Mucosa of descending colon (tissue), 3 donors: Measurements from ENCODE around the gene CPEB1. TPM values are rescaled to one million over a fixed set of nuclear protein-coding genes. Genes with fewer than 3 reads are reported as not detected.
"Not testable (repeated sequence)": the region's sequence is repeated elsewhere in the genome, so short reads cannot be mapped to it uniquely, and the experiment has no call there.

Experiments used
- ATAC-seq: fragments of 200-7000 bp; cut with Tn5 transposase; one replicate; pipeline ENCODE4 v1.9.1; 2020; ENCODE audit warnings: mild to moderate bottlenecking, moderate library complexity
- DNase-seq, 3 donors: peaks; one replicate each; pipeline ENCODE4 v3.0.0-alpha.2; 2020
- H3K36me3 ChIP-seq: fragments of 200-600 bp; one replicate; pipeline ENCODE4 v1.8.0; 2021; ENCODE audit warnings: low read depth, mild to moderate bottlenecking
- H3K4me1 ChIP-seq: fragments of 200-600 bp; one replicate; pipeline ENCODE4 v1.8.0; 2021; ENCODE audit warnings: low read depth, mild to moderate bottlenecking
- H3K4me3 ChIP-seq: fragments of 200-600 bp; one replicate; pipeline ENCODE4 v1.8.0; 2021; ENCODE audit warnings: mild to moderate bottlenecking
- H3K9me3 ChIP-seq: fragments of 200-600 bp; one replicate; pipeline ENCODE4 v1.8.0; 2021; ENCODE audit warnings: mild to moderate bottlenecking
- intact Hi-C, 2 donors: fragments of 100-400 bp; cut with DNase I in 1 of 2; cut with micrococcal nuclease in 1 of 2; formaldehyde crosslinking; loops; one replicate each; pipeline versions ENCODE4 v1.11.0 to v1.11.1; 2022; cut with DNase I, micrococcal nuclease
- total RNA-seq, 3 donors: library from RNA; stranded (reverse); fragmentation: NEBNext Ultra II Directional in 2 of 3; extraction: Animal tissue kit (Norgen Biotek cat#: 25700) in 2 of 3; gene quantifications; one replicate each; pipeline versions ENCODE4 v1.2.1 to v1.2.4, GENCODE V29; 2021 to 2023
- TF ChIP-seq, protein P1 (sequence below): fragments of 200-600 bp; IDR thresholded peaks from one replicate; pipeline ENCODE4 v1.8.0; 2022; ENCODE audit warnings: antibody characterized with exemption, mild to moderate bottlenecking
- donor health status: DM: no; HTN: no; CAD: no; lungs with moderate emphysema.
- donor health status: DM: no; HTN: no; CAD: no.
- donor health status: DM: no; HTN: yes; CAD: no.

CPEB1 gene
- total RNA-seq, 3 donors from 2014 or later: 0.61 to 11.8 (median 1.4) TPM

DNA sequence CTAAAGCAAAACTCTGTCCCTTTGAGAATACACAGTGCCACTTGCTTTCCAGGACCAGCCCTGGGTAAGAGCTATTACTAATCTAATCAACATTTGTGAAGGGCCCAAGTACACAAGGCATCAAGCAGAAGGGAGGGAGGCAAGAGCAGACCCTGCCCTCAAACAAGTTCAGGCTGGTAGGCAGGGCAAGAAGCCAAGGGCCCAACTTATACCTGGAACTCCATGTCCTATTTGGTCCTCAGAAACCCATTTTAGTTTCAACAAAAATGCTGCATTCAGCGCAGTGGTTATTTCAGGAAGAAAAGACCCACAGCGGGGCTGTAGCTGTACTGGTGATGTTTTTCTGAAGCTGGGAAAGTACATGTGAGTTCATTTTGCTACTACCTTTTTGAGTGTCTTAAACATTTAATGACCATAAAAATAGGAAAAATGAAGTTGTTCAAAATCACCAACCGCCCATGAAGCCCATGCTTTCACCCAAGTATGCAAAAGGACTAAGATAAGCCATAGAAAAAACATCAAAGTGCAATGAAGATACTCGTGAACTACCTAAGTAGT lies 109.7 kb downstream of the CPEB1 start:
- no peak for ATAC-seq
- Histone ChIP-seq H3K4me1 (peaks cover 16% of the 10 kb centered on the region), H3K36me3 (peaks cover 9% of the 10 kb centered on the region), H3K9me3 (no peaks in the 10 kb centered on the region), H3K4me3 (no peak overlapping the region)
- TF ChIP-seq, protein P1, sequence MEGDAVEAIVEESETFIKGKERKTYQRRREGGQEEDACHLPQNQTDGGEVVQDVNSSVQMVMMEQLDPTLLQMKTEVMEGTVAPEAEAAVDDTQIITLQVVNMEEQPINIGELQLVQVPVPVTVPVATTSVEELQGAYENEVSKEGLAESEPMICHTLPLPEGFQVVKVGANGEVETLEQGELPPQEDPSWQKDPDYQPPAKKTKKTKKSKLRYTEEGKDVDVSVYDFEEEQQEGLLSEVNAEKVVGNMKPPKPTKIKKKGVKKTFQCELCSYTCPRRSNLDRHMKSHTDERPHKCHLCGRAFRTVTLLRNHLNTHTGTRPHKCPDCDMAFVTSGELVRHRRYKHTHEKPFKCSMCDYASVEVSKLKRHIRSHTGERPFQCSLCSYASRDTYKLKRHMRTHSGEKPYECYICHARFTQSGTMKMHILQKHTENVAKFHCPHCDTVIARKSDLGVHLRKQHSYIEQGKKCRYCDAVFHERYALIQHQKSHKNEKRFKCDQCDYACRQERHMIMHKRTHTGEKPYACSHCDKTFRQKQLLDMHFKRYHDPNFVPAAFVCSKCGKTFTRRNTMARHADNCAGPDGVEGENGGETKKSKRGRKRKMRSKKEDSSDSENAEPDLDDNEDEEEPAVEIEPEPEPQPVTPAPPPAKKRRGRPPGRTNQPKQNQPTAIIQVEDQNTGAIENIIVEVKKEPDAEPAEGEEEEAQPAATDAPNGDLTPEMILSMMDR: no peak
- intact Hi-C loops: no loop called here
- DNase-seq: no peak

DNA sequence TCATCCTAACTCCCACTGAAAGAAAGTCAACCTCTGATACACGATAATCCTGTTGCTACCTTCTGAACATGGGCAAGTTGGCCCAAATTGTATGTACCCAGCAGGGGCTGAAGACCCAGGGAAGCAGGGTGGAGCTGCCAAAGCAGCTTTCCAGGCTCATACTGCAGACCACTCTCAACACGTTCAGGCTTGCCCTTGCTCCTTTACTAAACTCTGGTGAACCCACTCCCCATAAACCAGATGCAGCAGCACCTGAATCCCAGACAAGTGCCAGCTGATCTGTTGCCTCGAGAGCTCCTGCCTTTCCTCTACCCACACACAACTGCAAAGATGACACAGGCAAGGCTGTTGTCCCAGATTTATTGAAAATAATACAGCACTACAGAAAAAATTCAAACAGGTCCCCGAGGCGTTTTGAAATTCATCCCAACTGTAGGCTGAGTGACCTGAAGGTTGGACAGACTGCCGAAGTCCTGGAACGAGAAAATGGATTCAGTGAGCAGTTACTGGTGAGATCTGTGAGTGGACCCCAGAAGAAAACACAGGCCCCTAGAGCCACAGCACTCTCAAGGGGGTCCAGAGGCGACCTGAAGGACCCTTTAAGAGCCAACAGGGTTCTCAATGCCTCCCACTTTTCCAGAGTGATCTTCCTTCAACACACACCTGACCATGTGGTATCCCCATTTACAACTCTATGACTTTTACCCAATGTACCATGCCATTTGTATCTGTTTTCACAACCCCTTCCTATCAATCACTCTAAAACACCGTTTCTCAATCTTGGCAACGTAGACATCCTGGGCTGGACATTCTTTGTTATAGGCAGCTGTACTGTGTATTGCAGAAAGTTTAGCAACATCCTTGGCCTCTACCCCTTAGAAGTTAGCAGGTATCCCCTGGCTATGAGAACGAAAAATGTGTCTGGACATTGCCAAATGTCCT lies 110.5 kb downstream of the CPEB1 start:
- ATAC-seq (no peak), DNase-seq (no peak)
- TF ChIP-seq, protein P1: no peak
- H3K4me3 ChIP-seq: no peak overlapping the region
- no peaks in the 10 kb centered on the region for H3K9me3 ChIP-seq
- peaks cover 16% of the 10 kb centered on the region for H3K4me1 ChIP-seq
- intact Hi-C loops: no loop called here
- H3K36me3 ChIP-seq: peaks cover 9% of the 10 kb centered on the region

DNA sequence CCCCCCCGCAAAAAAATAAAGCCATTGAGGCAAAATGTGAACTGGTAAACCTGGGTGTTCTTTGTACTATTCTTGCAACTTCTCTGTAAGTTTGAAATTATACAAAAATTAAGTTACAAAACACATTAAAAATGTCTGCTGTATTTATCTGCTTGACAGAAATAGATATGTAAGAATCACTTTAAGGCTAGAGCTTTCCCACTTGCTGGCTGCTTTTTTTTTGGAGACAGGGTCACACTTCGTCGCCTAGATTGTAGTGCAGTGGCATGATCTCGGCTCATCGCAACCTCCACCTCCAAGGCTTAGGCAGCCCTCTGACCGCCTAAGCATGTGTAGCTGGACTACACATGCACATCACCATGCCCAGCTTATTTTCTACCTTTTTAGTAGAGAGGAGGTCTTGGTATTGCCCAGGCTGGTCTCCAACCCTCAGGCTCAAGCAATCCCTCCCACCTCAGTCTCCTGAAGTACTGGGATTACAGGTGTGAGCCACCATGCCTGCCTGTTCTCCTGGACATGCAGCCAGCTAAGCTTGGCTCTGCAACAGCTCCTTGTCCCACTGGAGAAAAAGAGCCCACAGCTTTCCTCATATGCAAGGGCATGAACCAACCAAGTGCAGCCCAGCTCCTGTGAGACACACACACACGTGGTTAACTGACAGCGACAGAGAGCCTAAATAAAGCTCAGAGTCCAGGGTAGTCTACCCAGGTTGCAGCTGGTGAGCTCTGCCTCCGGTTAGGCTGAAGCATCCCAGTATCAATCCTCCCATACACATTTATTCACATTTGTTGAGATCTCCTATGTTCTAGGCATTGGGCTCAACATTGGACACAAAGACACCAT lies 111.4 kb downstream of the CPEB1 start:
- DNase-seq: no peak
- TF ChIP-seq, protein P1: no peak
- Histone ChIP-seq H3K9me3 (no peaks in the 10 kb centered on the region), H3K4me1 (peaks cover 13% of the 10 kb centered on the region), H3K4me3 (no peak overlapping the region), H3K36me3 (peaks cover 9% of the 10 kb centered on the region)
- ATAC-seq: no peak
- intact Hi-C loops: no loop called here

DNA sequence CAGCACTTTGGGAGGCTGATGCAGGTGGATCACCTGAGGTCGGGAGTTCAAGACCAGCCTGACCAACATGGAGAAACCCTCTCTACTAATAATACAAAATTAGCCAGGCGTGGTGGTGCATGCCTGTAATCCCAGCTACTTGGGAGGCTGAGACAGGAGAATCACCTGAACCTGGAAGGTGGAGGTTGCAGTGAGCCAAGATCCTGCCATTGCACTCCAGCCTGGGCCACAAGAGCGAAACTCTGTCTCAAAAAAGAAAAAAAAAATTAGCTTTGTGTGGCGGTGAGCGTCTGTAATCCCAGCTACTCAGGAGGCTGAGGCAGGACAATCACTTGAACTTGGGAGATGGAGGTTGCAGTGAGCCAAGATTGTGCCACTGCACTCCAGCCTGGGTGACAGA lies 112.0 kb downstream of the CPEB1 start:
- ATAC-seq, H3K9me3 ChIP-seq, intact Hi-C loops, H3K4me3 ChIP-seq, H3K36me3 ChIP-seq, DNase-seq: not testable (repeated sequence)
- peaks cover 13% of the 10 kb centered on the region for H3K4me1 ChIP-seq

DNA sequence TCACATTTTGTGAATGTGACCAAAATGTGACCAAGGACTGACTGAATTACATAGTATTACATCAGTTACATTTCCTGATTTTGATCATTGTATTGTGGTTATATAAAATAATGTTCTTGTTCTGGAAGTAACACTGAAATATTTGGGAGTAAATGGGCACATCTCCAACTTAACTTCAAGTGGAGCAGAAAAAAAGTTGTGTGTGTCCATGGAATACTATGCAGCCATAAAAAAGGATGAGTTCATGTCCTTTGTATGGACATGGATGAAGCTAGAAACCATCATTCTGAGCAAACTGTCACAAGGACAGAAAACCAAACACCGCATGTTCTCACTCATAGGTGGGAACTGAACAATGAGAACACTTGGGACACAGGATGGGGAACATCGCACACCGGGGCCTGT lies 112.7 kb downstream of the CPEB1 start:
- intact Hi-C loops, DNase-seq, H3K36me3 ChIP-seq, H3K4me3 ChIP-seq, ATAC-seq, H3K9me3 ChIP-seq: not testable (repeated sequence)
- peaks cover 13% of the 10 kb centered on the region for H3K4me1 ChIP-seq

DNA sequence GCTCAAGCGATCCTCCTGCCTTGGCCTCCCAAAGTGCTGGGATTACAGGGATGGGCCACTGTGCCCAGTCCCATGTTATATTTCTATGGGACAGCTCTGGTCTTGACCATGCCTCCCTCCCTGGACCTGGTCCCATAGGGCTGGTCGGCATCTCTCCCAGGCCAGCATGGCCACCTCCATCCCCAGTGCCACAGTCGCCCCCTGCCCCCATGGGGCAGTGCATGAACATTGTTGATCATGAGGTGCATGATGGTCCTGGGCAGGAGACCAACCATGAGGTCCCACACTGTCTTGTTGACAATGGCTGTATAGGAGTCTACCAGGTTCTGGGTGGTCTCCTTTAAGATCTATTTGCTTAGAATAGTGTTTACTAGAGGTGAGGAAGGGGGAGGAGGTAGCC lies 113.4 kb downstream of the CPEB1 start:
- peaks cover 8% of the 10 kb centered on the region for H3K4me1 ChIP-seq
- no peak for ATAC-seq
- no peaks in the 10 kb centered on the region for H3K9me3 ChIP-seq
- H3K36me3 ChIP-seq: peaks cover 9% of the 10 kb centered on the region
- intact Hi-C loops: no loop called here
- no peak overlapping the region for H3K4me3 ChIP-seq
- TF ChIP-seq, protein P1: no peak
- no peak for DNase-seq
